GM23338 (cell line): ENCODE results near the gene CHRNA10.

Experiments
- CTCF ChIP-seq, 2 experiments: fragments of 200-600 bp in 1 of 2; sonication (generic) in 1 of 2; conservative IDR thresholded peaks; 2 replicates each; pipeline versions ENCODE4 v1.5.1 to v1.6.1; 2016 to 2017; ENCODE audit warnings: antibody characterized with exemption in 2 of 2, low read depth in 2 of 2, mild to moderate bottlenecking in 2 of 2, moderate library complexity in 1 of 2
- EZH2 ChIP-seq: fragments of 200-600 bp; sonication (generic); IDR thresholded peaks from one replicate; pipeline ENCODE4 v1.8.0; 2017; ENCODE audit warnings: antibody characterized with exemption, mild to moderate bottlenecking, low read depth; ENCODE audit not compliant: unreplicated experiment
- EZH2phosphoT487 ChIP-seq: fragments of 200-600 bp; sonication (generic); IDR thresholded peaks from one replicate; pipeline ENCODE4 v1.8.1; 2018; ENCODE audit warnings: antibody characterized with exemption; ENCODE audit not compliant: unreplicated experiment
- JUNB ChIP-seq: IDR thresholded peaks from one replicate; pipeline ENCODE4 v1.6.1; 2016; ENCODE audit warnings: antibody characterized with exemption; ENCODE audit not compliant: unreplicated experiment
- POLR2AphosphoS5 ChIP-seq: IDR thresholded peaks from 2 replicates; pipeline ENCODE4 v1.6.1; 2016; ENCODE audit warnings: antibody characterized with exemption, low read depth
- REST ChIP-seq: IDR thresholded peaks from one replicate; pipeline ENCODE4 v1.6.1; 2018; ENCODE audit warnings: antibody characterized with exemption; ENCODE audit not compliant: unreplicated experiment
- ZNF114 ChIP-seq: fragments of 250-450 bp; sonication (Bioruptor Pico); IDR thresholded peaks from 2 replicates; pipeline ENCODE4 v1.5.0; 2020; ENCODE audit warnings: mild to moderate bottlenecking, moderate library complexity
- ZNF331 ChIP-seq: fragments of 250-450 bp; sonication (Bioruptor Pico); IDR thresholded peaks from 2 replicates; pipeline ENCODE4 v1.5.0; 2020; ENCODE audit warnings: low read depth, mild to moderate bottlenecking, moderate library complexity

GRCh38 chr11:3667149-3668035 lies 3.8 kb downstream of the CHRNA10 start:
- TF ChIP-seq ZNF114 (no peak), REST (no peak), CTCF (conservative IDR thresholded peaks at IDR 0.05; ENCODE audit: low read depth in 2 of 2) (no peak), POLR2AphosphoS5 (no peak), EZH2 (no peak), EZH2phosphoT487 (no peak), JUNB (no peak), ZNF331 (CRISPR knock-in tag) (no peak)
